Sigmoid colon (tissue), 4 donors: ENCODE data around the gene MAST4.

Source experiments
- POLR2AphosphoS5 ChIP-seq, 4 donors: sonication (generic); formaldehyde crosslinking; IDR thresholded peaks; one replicate each; pipeline ENCODE4 v1.6.1; 2017; ENCODE audit warnings: antibody characterized with exemption in 4 of 4
- TF ChIP-seq, protein P1 (sequence below), 4 experiments: fragments of 450-650 bp in 3 of 4; fragments of 200-600 bp in 1 of 4; IDR thresholded peaks; one replicate each; pipeline ENCODE4 v1.5.1; 2016 to 2019; ENCODE audit warnings: antibody characterized with exemption in 4 of 4, mild to moderate bottlenecking in 3 of 4, moderate library complexity in 2 of 4

DNA sequence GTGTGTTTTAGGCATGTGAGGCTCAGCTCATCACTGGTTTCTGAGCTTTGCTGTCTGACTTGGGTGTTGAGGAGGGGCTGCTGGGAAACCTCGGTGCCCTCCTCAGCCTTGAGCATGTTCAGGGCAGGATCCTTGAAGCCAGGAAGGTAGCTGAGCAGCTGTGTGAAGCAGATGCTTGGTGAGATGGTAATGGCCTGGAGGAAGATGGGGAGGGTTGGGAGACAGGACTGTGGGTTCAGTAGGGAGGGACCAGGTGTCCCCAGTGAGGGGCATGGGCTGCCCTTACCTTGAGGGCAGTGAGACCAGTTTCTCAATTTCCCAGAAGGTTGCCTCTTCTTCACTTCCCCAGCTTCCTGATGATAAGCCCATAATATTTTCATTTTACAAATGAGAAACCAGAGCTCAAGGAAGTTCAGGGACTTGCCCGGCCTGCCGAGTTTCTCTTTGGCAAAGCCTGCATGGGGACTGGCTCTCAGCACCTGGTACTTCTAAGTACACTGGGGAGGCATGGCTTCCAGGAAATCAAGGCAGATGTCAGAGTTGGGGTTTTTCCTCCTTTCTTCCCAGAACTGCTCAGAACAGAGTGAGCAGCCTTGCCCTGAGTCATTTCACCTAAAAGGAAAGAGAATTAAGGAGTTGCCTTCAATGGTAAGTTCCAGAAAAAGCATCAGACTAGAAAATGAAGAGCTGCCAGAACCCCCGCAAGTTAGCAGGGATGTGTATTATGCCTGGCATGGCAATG, 225.7 kb downstream of the MAST4 start:
- TF ChIP-seq, protein P1, sequence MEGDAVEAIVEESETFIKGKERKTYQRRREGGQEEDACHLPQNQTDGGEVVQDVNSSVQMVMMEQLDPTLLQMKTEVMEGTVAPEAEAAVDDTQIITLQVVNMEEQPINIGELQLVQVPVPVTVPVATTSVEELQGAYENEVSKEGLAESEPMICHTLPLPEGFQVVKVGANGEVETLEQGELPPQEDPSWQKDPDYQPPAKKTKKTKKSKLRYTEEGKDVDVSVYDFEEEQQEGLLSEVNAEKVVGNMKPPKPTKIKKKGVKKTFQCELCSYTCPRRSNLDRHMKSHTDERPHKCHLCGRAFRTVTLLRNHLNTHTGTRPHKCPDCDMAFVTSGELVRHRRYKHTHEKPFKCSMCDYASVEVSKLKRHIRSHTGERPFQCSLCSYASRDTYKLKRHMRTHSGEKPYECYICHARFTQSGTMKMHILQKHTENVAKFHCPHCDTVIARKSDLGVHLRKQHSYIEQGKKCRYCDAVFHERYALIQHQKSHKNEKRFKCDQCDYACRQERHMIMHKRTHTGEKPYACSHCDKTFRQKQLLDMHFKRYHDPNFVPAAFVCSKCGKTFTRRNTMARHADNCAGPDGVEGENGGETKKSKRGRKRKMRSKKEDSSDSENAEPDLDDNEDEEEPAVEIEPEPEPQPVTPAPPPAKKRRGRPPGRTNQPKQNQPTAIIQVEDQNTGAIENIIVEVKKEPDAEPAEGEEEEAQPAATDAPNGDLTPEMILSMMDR (IDR thresholded peaks at IDR 0.05): no peak
- TF ChIP-seq POLR2AphosphoS5 (IDR thresholded peaks at IDR 0.05): no peak
